Stimulated activated CD8-positive, alpha-beta memory T cell treated with anti-CD3 and anti-CD28 coated beads, Interleukin-15, amount 100 ng/mL, for 48 hours (primary cell): Measurements from ENCODE around the gene AMBRA1.

Experiments used
- DNase-seq, 2 donors: peaks; one replicate each; pipeline ENCODE4 v3.0.0-alpha.2; 2020; ENCODE audit warnings: low read depth in 2 of 2

Gene AMBRA1

DNA sequence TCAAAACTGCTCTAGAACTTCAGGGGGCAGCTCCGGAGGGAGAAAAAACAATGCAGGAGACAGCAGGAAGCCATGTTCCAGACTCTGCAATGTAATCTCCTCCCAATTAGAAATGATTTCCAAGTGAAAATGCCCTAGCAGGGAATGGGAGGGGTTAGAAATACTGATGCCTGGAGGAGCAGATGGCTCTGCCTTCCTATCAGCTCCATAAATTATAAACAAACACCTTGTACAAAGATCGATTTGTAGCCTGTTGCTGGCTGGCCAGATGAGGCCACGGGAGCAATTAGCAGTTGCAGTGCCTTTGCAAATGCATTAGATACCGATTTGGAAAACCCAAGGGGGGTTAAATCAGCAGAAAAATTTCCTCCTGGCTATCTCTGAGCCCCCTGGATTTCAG lies 155.6 kb downstream of the AMBRA1 start:
- DNase-seq, result no peak

DNA sequence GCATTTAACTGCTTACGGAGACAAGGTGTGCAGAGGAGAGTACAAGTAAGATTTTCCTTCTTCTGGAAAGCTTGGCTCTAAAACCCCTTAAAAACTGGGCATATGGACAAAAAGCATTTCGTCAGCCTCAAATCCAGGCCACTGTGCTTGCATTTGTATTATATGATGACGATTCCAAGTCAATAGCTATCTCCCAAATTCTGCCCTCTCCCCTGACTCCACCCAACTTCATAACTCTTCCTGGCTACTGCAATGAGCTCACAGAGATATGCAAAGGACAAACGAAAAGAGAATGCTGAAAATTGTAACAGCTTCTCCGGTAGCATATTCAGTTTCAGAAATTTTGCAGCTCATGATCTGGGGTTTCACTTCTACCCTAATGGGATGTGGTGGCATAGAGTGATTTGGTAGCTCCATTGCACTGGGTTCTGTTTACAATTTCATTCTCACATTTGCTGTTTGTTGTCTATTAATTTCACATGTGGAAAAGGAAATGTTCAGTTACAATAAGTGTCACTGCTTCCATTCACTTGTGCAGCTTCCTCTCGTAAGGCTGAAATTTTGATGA lies 156.6 kb downstream of the AMBRA1 start:
- DNase-seq, result no peak

DNA sequence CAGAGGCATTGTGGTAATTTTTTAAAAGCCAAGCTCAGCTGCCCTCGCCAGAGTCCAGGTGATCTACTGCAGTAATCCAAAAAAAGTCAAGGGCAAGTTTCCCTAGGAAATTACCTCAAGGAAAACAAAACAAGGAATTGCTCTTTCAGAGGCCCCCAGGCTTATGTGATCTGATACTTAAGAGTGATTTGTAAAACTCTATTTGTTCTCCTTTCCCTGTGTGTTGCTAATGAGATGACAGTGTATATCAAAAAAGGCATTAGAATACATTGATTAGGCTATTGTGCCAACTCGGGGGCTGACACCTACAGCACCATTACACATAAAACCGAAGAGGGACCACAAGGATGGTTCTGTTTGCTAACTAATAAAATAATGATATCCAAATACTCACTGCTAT lies 157.7 kb downstream of the AMBRA1 start:
- no peak for DNase-seq

DNA sequence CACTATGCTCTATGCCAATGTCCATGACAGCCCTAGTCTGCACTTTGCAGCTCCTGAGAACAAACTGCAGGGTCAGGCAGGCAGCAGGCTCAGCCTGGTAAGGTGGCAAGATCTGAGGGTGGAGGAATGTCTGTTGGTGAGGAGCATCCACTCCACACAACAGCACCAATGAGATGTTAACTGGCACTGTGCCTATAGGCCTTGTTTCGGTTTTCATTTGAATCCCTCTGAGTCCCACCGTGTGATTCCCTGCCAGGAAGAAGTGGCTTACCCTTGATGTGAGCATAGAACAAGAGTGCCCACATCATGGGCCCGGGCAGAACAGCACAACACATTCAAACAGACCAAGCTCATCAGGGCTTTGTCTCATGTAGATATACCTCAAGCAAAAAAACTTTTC lies 158.1 kb downstream of the AMBRA1 start:
- no peak for DNase-seq

- DNase-seq, result no peak
These were observed 162.6 kb downstream of the AMBRA1 start for GRCh38 chr11:46431211-46431610.

DNA sequence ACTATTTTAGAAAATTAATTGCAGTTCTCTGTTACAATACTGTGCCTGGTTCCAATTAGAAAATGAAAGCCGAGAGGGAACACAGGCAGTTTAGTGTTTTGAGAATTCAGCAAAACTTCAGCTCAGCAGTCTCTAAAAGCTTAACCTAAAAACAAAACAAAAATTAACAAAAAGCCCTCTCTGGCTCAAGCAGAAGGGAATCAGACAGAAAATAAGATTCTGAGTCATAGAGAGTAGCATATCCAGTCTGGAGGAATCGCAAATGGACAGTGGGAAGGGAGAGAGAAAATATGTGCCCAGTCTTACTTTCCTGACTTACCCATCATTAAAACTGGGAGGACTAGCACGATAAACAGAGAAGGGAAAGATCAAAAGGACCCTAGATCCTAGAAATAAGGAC lies 164.1 kb downstream of the AMBRA1 start:
- DNase-seq, result no peak

DNA sequence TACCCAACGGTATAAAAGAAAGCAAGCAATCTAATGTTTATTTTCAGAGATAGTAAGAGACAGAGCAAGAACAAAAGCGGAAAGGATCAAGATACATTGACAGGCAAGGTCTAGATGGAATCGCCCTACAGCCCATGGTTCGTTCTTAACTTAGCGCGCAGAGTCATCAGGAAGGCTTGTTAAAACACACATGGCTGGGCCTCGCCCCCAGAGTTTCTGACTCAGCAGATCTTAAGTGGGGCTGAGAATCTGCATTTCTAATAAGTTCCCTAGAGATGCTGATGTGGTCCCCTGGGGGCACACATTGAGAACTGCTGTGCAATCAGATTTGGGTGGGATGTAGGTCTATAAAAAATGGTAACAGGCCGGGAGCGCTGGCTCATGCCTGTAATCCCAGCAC lies 166.5 kb downstream of the AMBRA1 start:
- no peak for DNase-seq

DNA sequence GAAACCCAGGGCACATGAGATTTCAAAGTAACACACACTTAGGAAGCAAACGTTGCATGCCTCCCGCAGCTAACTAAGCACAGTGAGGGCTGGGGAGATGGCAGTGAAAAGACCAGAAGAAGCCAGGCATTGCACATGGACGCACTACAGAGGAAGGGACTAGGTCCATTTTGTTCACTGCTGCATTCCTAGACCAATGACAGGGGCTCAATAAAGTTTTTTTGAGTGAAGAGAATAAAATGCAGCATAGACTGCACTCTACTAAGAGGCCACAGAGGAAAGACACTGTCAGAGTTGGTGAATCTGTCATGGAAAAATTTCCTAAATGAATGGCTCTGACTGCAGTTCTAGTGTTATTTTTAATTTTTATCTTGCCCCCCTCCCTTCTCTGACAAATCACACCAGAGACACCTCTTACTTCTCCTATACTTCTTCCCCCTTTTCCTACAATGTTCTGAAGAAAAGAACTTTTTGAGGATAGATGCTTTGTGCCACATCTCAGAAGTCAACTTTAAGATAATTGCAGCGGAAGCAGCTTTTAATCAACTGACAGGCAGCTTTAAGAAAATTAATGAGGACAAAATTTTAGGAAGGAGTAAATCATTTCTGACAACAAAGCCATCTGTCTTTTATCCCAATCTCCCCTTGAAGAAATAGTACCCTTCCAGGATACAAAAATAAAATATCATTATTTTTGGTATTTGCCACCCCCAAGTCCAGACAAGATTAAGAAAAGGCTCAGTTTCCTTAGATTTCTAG lies 167.4 kb downstream of the AMBRA1 start:
- DNase-seq, result no peak

GRCh38 chr11:46422588-46422987 lies 171.2 kb downstream of the AMBRA1 start:
- no peak for DNase-seq

GRCh38 chr11:46421257-46421880 lies 172.5 kb downstream of the AMBRA1 start:
- no peak for DNase-seq

- DNase-seq, result no peak
These were observed 173.3 kb downstream of the AMBRA1 start for GRCh38 chr11:46420513-46420912.

- no peak for DNase-seq
These were observed 175.1 kb downstream of the AMBRA1 start for GRCh38 chr11:46418751-46419150.

GRCh38 chr11:46417711-46418110 lies 176.1 kb downstream of the AMBRA1 start:
- DNase-seq, result no peak

DNA sequence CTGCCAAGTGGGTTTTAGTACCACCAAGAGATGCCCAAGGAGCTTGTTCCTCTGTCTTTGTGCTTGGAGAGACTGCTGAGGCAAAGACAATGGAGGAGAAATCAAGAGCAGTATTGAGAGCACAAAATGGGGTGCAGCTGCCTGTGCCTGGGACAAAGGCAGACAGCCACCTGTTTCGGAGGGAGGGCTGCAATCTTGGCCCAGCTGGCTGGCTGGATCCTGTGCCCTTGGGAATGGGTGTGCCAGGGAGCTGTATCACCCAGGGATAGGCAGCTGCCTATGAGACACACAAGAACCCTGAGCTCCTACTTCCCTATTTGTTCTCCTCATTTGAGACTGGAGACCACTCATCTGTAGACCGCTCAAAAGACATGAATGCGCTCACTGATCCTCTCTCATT lies 178.9 kb downstream of the AMBRA1 start:
- DNase-seq, result no peak

GRCh38 chr11:46414466-46414796 lies 179.4 kb downstream of the AMBRA1 start:
- DNase-seq, result no peak

DNA sequence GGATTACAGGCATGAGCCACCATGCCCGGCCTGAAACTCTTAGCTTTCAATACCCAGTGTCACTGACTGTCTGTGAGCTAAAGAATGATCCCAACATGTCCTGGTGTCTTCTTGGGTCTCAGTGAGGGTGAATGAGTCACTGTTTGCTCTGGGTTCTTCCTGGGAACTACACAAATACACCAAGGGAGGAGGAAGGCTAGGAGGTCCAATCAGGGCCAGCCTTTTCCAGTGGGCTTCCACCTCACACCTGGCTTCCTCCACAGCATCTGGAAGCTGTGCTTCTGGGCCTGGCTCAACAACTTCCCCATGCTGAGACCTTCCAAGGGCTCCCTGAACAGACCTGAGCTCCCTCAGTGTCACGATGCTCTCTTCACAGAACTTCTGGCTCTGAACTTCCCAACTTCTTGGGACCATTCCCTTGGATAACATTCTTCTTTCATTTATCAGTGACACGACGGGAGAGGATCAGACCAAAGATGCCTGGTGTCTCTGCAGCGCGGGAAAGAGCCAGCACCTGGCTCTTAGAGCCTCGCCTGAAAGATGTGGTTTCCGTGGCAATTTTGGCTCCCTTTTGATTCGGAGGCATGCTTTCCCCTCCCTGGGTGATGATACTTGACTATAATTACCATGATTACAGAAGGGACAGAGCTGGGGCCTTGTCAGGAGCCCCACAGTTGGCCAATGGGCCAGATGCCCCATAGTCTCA lies 179.9 kb downstream of the AMBRA1 start:
- no peak for DNase-seq

DNA sequence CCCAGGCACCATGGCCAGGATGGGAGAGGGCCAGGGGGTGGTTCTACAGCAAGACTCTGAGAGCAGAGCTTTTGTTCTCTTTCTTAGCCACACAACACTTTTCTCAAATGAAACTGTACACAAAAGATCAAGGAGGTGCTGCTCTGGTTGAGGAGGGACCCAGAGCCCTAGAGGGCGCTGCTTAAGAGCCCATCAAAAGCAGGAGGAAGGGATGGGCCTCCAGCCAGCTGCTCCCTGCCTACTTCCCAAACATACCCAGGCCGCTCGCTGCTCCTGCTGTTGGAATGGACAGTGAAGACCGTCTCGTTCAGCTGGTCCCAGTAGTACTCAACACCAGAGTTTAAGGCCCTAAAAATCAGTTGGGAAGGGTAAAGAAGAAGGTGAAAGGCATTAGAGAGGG lies 183.8 kb downstream of the AMBRA1 start:
- DNase-seq, result no peak

DNA sequence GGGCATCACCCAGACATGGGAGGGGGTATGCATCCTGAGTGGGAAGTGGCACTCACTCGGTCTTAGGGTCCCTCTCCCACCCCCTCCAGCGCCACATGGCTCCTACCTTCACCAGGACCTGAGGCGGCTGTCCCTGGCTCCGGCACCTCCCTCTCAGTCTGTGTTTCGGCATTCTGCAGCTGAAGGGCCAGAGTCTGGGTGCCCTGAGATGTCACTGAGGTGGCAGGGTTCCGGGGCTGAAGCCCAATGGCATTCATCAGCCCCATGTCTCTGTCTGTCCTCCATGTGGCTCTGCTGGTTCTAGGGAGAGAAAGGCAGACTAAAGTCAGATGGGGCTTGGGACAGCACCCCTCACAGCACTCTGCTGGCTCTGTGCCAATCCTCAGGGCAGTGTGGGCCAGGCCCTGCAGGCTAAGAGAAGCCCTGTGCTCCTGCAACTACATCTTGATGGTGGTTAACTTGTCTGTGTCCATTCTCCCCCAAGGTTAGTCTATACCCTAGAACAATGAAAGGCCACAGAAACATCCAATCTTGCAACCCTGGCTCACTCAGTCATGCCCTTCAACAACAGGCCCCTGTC lies 185.3 kb downstream of the AMBRA1 start:
- DNase-seq, result no peak

GRCh38 chr11:46407635-46408034 lies 186.2 kb downstream of the AMBRA1 start:
- DNase-seq, result no peak

- no peak for DNase-seq
These were observed 189.3 kb downstream of the AMBRA1 start for GRCh38 chr11:46404476-46405017.

- DNase-seq, result no peak
These were observed 190.6 kb downstream of the AMBRA1 start for GRCh38 chr11:46402957-46403902.
